GM21619 (cell line): ENCODE measurements around the gene IFI44.

ENCODE experiments used
- ATAC-seq: cut with Tn5 transposase; IDR thresholded peaks from one replicate; pipeline ENCODE4 v1.9.1; 2021; ENCODE audit not compliant: unreplicated experiment

Gene IFI44

GRCh38 chr1:78651241-78651640, 1.6 kb downstream of the IFI44 start:
- ATAC-seq, result peak; percentile 44

- no peak for ATAC-seq
Measured at GRCh38 chr1:78652019-78652560, 2.5 kb downstream of the IFI44 start.

- no peak for ATAC-seq
Measured at GRCh38 chr1:78658901-78659300, 9.3 kb downstream of the IFI44 start.

GRCh38 chr1:78663923-78664322, 14.3 kb downstream of the IFI44 start:
- no peak for ATAC-seq

- ATAC-seq, result no peak
Measured at GRCh38 chr1:78664763-78665162, 15.1 kb downstream of the IFI44 start.

- no peak for ATAC-seq
Measured at GRCh38 chr1:78665809-78666208, 16.2 kb downstream of the IFI44 start.

GRCh38 chr1:78667939-78668338, 18.3 kb downstream of the IFI44 start:
- no peak for ATAC-seq

- no peak for ATAC-seq
Measured at GRCh38 chr1:78668427-78668826, 18.8 kb downstream of the IFI44 start.

GRCh38 chr1:78672428-78672827, 22.8 kb downstream of the IFI44 start:
- ATAC-seq, result no peak

GRCh38 chr1:78673120-78673519, 23.5 kb downstream of the IFI44 start:
- no peak for ATAC-seq

- no peak for ATAC-seq
Measured at GRCh38 chr1:78676347-78676982, 26.8 kb downstream of the IFI44 start.

- no peak for ATAC-seq
Measured at GRCh38 chr1:78676993-78677392, 27.4 kb downstream of the IFI44 start.

GRCh38 chr1:78677788-78678187, 28.2 kb downstream of the IFI44 start:
- no peak for ATAC-seq

- peak; percentile 76 for ATAC-seq
Measured at GRCh38 chr1:78678324-78678723, 28.7 kb downstream of the IFI44 start.

GRCh38 chr1:78681265-78681664, 31.6 kb downstream of the IFI44 start:
- ATAC-seq, result no peak

GRCh38 chr1:78682496-78682895, 32.9 kb downstream of the IFI44 start:
- ATAC-seq, result no peak

GRCh38 chr1:78683079-78683478, 33.4 kb downstream of the IFI44 start:
- ATAC-seq, result no peak

GRCh38 chr1:78687315-78687714, 37.7 kb downstream of the IFI44 start:
- ATAC-seq, result no peak

GRCh38 chr1:78687914-78688313, 38.3 kb downstream of the IFI44 start:
- ATAC-seq, result peak; percentile 56

GRCh38 chr1:78688697-78689096, 39.1 kb downstream of the IFI44 start:
- ATAC-seq, result no peak

GRCh38 chr1:78690516-78690915, 40.9 kb downstream of the IFI44 start:
- no peak for ATAC-seq

- ATAC-seq, result no peak
Measured at GRCh38 chr1:78691995-78692747, 42.5 kb downstream of the IFI44 start.
